GM12872 (cell line): ENCODE measurements around the gene NAP1L4.

ENCODE experiments used
- TF ChIP-seq, protein P1 (sequence below): IDR thresholded peaks from 3 replicates; pipeline ENCODE4 v1.5.1; 2011; ENCODE audit warnings: low read depth, mild to moderate bottlenecking, low read length, moderate library complexity; ENCODE audit not compliant: insufficient read depth

NAP1L4 gene

DNA sequence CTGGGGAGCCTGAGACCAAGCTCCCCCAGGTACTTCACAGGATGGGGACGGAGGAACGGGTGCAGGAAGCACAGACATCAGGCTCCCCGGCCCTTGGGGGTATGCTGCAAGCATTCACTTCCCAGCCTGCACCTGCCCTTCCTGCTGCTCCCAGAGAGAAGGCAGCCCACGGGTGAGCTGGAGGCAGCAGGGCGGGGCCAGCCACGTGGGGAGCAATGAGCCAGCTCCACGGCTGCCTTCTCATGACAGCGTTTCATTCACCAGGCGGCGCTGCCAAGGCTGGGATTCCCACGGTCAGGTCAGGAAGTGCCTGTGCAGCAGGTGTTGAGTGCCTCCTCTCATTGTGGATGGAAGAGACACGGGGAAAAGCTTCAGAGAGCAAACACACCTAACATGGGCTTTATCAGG, 48.4 kb downstream of the NAP1L4 start:
- TF ChIP-seq, protein P1, sequence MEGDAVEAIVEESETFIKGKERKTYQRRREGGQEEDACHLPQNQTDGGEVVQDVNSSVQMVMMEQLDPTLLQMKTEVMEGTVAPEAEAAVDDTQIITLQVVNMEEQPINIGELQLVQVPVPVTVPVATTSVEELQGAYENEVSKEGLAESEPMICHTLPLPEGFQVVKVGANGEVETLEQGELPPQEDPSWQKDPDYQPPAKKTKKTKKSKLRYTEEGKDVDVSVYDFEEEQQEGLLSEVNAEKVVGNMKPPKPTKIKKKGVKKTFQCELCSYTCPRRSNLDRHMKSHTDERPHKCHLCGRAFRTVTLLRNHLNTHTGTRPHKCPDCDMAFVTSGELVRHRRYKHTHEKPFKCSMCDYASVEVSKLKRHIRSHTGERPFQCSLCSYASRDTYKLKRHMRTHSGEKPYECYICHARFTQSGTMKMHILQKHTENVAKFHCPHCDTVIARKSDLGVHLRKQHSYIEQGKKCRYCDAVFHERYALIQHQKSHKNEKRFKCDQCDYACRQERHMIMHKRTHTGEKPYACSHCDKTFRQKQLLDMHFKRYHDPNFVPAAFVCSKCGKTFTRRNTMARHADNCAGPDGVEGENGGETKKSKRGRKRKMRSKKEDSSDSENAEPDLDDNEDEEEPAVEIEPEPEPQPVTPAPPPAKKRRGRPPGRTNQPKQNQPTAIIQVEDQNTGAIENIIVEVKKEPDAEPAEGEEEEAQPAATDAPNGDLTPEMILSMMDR: no peak

DNA sequence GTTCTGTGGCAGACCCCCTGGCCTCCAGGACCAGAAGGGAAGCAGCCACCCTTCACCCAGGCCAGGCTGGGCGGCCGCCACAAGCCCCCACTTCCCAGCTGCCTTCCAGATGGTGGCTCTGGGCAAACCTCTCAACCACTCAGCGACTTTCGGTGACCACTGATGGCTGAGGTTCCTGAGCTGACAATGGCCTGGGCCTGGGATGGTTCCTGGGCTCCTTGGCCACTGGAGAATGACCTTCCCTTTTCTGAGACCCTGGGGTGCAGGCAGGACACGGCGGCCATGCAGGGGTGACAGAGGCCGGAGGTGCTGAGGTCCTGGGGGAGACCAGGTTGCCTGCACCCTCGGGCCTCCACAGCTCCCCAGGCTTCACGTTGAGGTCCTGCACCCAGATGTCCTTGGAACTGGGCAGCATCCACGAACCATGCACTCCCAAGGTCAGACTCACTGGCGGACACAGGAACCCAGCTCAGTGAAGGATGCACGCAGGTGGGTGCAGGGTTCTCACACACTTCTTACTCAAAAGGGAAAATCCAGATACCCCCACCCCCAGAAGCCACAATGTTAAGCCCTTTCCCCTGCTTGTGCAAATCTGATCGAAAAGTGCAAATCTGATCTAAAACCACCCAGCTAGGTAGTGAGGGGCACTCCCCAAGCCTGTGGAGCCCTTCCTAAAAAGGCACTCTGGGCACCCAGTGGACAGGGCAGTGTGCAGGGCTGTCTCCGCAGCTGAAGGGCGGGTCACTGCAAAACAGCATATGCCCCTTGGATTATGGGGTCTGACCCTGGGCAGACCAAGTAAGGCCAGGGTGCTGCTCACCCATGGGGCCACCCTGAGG, 49.0 kb downstream of the NAP1L4 start:
- TF ChIP-seq, protein P1: no peak

GRCh38 chr11:2942447-2942846, 49.7 kb downstream of the NAP1L4 start:
- TF ChIP-seq, protein P1: no peak

DNA sequence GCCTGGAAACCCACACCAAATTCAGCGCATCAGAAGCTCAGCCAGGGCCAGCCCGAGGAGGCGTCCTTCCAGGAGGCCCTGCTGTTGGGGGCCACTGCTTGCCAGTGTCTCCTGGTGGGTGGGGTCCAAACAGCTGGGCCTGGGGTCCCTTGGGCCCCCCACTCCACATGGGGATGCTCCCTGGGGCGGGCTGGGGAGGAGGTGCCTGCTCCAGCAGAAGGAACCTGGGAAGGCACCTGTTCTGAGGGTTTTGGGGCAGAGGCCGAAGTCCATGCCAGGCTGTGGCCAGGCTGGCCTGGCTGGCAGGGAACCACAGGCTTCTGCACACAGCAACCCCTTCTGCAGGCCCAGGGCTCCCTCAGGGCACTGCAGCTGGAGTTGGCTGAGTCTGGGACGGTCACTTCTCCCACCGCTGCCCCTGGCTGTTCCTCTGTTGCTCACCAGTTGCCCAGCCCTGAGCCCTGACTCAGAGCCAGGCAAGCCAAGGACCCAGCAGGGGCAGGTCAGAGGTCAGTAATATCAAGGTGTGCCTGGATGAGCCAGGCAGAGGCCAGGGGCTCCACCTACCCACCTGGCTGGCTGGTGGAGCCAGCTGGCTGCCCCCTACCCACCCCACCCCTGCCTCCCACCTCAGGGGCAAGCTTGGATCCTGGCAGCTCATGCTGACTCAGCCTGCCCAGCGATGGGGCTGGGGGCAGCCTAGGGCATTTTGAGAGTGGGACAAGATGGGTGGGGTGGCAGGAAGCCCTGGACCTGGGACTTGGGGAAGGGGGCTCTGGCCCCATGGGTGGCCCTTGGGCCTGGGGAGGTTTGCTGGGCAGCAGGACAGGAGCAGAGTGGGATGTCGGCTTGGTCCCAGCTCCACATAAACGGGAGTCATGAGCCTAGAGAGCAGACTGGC, 51.0 kb downstream of the NAP1L4 start:
- TF ChIP-seq, protein P1: no peak

DNA sequence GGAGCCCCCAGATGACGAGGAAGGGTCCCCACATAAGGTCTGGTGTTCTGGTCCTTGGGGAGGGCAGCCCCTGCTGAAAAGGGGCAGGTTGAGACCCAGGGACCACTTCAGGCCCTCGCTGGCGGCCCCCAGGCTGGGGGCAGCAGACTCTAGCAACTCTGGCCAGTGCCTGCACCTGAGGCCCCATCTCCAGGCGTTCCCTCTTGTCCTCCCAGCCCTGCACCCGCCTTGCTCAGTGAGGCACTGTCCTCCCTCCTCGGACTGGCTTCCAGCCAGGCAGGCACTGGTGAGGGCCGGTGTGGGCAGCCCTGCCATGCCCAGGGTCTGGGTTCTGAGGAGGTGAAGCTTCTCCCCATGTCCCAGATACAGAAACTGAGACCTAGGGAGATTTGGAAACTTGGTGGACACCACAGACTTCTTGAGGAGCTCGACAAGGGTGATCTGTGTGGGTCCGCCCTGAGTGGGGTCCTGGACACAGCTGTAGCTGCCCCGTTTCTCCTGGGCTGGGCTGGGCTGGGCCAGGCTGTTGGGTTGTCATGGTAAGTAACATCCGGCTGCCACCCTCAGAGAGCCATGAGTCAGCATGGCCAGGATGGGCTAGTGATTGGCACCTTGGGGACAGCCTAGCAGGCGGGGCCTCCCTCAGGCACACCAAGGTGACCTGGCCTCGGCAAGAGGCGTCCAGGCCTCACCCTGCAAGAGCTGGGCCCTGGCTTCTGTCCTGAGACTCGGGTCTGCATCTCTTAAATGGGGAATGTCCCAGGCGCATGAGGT, 51.8 kb downstream of the NAP1L4 start:
- TF ChIP-seq, protein P1: no peak

DNA sequence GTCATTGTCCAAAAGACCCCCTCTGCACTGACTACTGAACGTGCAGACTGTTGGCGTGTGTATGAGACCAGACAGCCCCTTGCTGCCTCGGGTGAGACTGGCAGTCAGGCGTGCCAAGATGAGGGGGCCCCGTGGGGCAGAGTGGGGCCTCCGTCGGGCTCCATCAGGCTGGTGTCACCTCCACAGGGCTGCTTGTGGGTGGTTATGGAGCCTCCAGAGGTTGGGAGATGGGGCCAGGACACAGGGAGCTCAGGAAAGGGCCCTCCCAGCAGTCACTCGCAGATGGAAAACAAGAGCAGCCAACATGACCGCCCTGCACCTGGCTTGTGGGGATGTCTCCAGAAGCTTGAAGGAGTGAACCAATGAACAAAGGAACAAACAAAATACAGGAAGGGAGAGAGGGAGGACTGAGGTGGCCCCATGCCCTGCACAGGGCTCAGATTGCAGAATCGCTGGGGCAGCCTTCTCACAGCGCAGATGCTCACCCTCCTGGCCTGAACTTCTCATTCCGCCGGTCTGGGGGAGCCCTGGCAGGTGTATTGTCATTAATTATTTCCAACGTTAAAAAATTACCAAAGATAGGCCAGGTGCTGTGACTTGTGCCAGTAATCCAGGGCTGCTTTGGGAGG, 57.4 kb downstream of the NAP1L4 start:
- TF ChIP-seq, protein P1: no peak
